Osteocyte (in vitro differentiated cells): ENCODE data around the gene AP1AR. TPM values are rescaled to one million over a fixed set of nuclear protein-coding genes. Genes with fewer than 3 reads are reported as not detected.

Experiments
- DNase-seq: peaks from one replicate; pipeline ENCODE4 v3.0.0; 2021; ENCODE audit warnings: mixed read lengths; ENCODE audit not compliant: unreplicated experiment; ENCODE audit errors: extremely low spot score
- H3K27ac Mint-ChIP-seq: one replicate; pipeline ENCODE4 v1.8.0; 2021; ENCODE audit warnings: mild to moderate bottlenecking, mixed read lengths; ENCODE audit not compliant: unreplicated experiment
- H3K27me3 Mint-ChIP-seq: one replicate; pipeline ENCODE4 v1.8.0; 2021; ENCODE audit warnings: mixed read lengths; ENCODE audit not compliant: unreplicated experiment
- H3K36me3 Mint-ChIP-seq: one replicate; pipeline ENCODE4 v1.8.0; 2021; ENCODE audit warnings: mixed read lengths; ENCODE audit not compliant: unreplicated experiment
- H3K4me1 Mint-ChIP-seq: one replicate; pipeline ENCODE4 v1.8.0; 2021; ENCODE audit warnings: mixed read lengths; ENCODE audit not compliant: unreplicated experiment
- H3K4me3 Mint-ChIP-seq: one replicate; pipeline ENCODE4 v1.8.0; 2021; ENCODE audit warnings: mild to moderate bottlenecking, moderate library complexity, mixed read lengths; ENCODE audit not compliant: unreplicated experiment
- H3K9me3 Mint-ChIP-seq: one replicate; pipeline ENCODE4 v1.8.0; 2021; ENCODE audit warnings: mixed read lengths; ENCODE audit not compliant: unreplicated experiment
- CTCF ChIP-seq: fragments of 200-600 bp; sonication (generic); IDR thresholded peaks from 2 replicates; pipeline ENCODE4 v1.5.0; 2021; ENCODE audit warnings: antibody characterized with exemption, mild to moderate bottlenecking, moderate library complexity
- total RNA-seq: library from RNA; stranded (reverse); gene quantifications from 2 replicates; pipeline ENCODE4 v1.2.1, GENCODE V29; 2021

The AP1AR gene
- total RNA-seq, 1 donor from 2014 or later: 13.4 TPM

GRCh38 chr4:112253382-112254000 is 21.9 kb downstream of the AP1AR start:
- H3K4me1 Mint-ChIP-seq: peaks cover 5% of the 10 kb centered on the region
- peaks cover 10% of the 10 kb centered on the region for H3K36me3 Mint-ChIP-seq
- TF ChIP-seq CTCF: no peak
- no peaks in the 10 kb centered on the region for H3K27me3 Mint-ChIP-seq
- H3K27ac Mint-ChIP-seq: no peak overlapping the region
- no peak for DNase-seq
- H3K9me3 Mint-ChIP-seq: no peaks in the 10 kb centered on the region
- no peak overlapping the region for H3K4me3 Mint-ChIP-seq

DNA sequence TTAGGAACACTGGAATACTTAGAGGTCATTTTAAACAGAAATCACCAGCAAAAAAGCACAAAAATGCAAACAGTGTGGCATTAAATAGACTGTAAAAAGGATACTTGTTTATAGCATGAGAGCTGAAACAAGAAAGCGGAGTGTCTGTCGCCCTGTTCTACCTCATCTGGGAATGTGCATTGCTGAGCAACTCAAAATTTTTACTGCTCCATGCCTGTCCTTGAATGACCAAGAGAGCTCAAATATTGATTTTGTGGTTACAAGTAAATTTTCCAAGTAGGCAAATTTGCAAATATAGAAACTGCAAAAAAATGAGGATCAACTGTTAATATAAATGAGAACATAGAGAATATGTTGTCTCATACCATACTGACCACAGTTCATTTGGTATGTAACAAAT is 25.5 kb downstream of the AP1AR start:
- Mint-ChIP-seq H3K27ac (no peak overlapping the region), H3K4me3 (no peak overlapping the region), H3K4me1 (peaks cover 5% of the 10 kb centered on the region), H3K9me3 (no peaks in the 10 kb centered on the region), H3K36me3 (peaks cover 15% of the 10 kb centered on the region), H3K27me3 (no peaks in the 10 kb centered on the region)
- no peak for TF ChIP-seq CTCF
- DNase-seq: no peak

GRCh38 chr4:112266823-112267222 is 35.2 kb downstream of the AP1AR start:
- Mint-ChIP-seq H3K36me3 (peaks cover 28% of the 10 kb centered on the region), H3K4me1 (no peaks in the 10 kb centered on the region), H3K27ac (no peak overlapping the region)

DNA sequence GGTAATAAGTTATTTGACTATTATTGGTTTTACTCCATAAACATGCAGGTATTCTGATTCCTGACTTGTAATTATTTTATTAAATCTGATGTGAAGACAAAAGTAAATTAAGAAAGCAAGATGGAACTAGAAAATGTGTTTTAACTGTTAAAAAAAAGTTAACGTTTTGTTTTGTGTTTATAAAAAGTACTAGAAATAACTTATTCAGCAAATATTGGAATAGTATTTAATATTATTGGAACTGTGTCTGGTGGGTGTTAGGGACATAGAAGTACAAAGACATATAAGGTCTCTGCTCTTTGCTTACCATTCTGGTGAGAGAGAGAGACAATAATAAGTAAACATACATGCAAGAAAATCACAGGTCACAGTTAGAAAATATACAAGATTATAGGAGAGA is 38.5 kb downstream of the AP1AR start:
- TF ChIP-seq CTCF: no peak
- Mint-ChIP-seq H3K36me3 (peaks cover 29% of the 10 kb centered on the region), H3K4me1 (peaks cover 6% of the 10 kb centered on the region), H3K9me3 (peaks cover 13% of the 10 kb centered on the region), H3K27me3 (no peaks in the 10 kb centered on the region), H3K4me3 (no peak overlapping the region), H3K27ac (no peak overlapping the region)
- DNase-seq: no peak

More at GRCh38 chr4:112266823-112267222, 35.2 kb downstream of the AP1AR start:
- peaks cover 5% of the 10 kb centered on the region for H3K9me3 Mint-ChIP-seq
- no peaks in the 10 kb centered on the region for H3K27me3 Mint-ChIP-seq
- peak; percentile 49 for TF ChIP-seq CTCF
- no peak for DNase-seq
- H3K4me3 Mint-ChIP-seq: no peak overlapping the region

- Mint-ChIP-seq H3K36me3 (peaks cover 30% of the 10 kb centered on the region), H3K27me3 (no peaks in the 10 kb centered on the region), H3K4me1 (peaks cover 6% of the 10 kb centered on the region), H3K27ac (no peak overlapping the region), H3K9me3 (peaks cover 13% of the 10 kb centered on the region), H3K4me3 (no peak overlapping the region)
- no peak for TF ChIP-seq CTCF
- DNase-seq: no peak
These were observed 39.2 kb downstream of the AP1AR start for GRCh38 chr4:112270640-112271421.
